HepG2 (cell line): ENCODE measurements around the gene UBB. TPM values are rescaled to one million over a fixed set of nuclear protein-coding genes. Genes with fewer than 3 reads are reported as not detected.

Source experiments
- ADNP ChIP-seq: sonication (generic); formaldehyde crosslinking; IDR thresholded peaks from 2 replicates; pipeline ENCODE4 v1.4.0; 2020; ENCODE audit warnings: missing genetic modification reagents
- GABPB1 ChIP-seq: IDR thresholded peaks from 2 replicates; pipeline ENCODE4 v1.6.1; 2016; ENCODE audit warnings: mild to moderate bottlenecking, missing genetic modification reagents, moderate library complexity, missing compliant biosample characterization
- HOXA7 ChIP-seq: sonication (generic); formaldehyde crosslinking; IDR thresholded peaks from 2 replicates; pipeline ENCODE4 v1.8.1; 2022; ENCODE audit warnings: mild to moderate bottlenecking, missing genetic modification reagents, moderate library complexity
- ISL2 ChIP-seq: sonication (generic); formaldehyde crosslinking; IDR thresholded peaks from 2 replicates; pipeline ENCODE4 v1.5.0; 2020; ENCODE audit warnings: missing genetic modification reagents
- KLF13 ChIP-seq: sonication (generic); formaldehyde crosslinking; IDR thresholded peaks from 2 replicates; pipeline ENCODE4 v1.4.0; 2020; ENCODE audit warnings: mild to moderate bottlenecking, missing genetic modification reagents
- MXD4 ChIP-seq: IDR thresholded peaks from 2 replicates; pipeline ENCODE4 v1.6.1; 2016; ENCODE audit warnings: mild to moderate bottlenecking, missing biosample characterization, missing genetic modification reagents
- NR2F2 ChIP-seq: IDR thresholded peaks from 2 replicates; pipeline ENCODE4 v1.6.1; 2012; ENCODE audit warnings: low read depth, inconsistent platforms, borderline replicate concordance
- NRL ChIP-seq: sonication (generic); formaldehyde crosslinking; IDR thresholded peaks from 2 replicates; pipeline ENCODE4 v1.5.0; 2020; ENCODE audit warnings: missing genetic modification reagents, mild to moderate bottlenecking, moderate library complexity, borderline replicate concordance
- RBFOX2 ChIP-seq: fragments of 200-400 bp; formaldehyde crosslinking; IDR thresholded peaks from 2 replicates; pipeline ENCODE4 v1.6.1; 2017; ENCODE audit warnings: low read depth, mild to moderate bottlenecking, low read length
- RFX3 ChIP-seq: IDR thresholded peaks from 2 replicates; pipeline ENCODE4 v1.6.1; 2016; ENCODE audit warnings: missing biosample characterization, missing genetic modification reagents
- SSRP1 ChIP-seq: IDR thresholded peaks from 2 replicates; pipeline ENCODE4 v1.6.1; 2016; ENCODE audit warnings: control low read depth
- TCF12 ChIP-seq, 2 experiments: fragments of 450-650 bp in 1 of 2; sonication (generic) in 1 of 2; formaldehyde crosslinking in 1 of 2; IDR thresholded peaks; 2 replicates each; pipeline versions ENCODE4 v1.6.1 to v1.8.0; 2017 to 2022; ENCODE audit warnings: antibody characterized with exemption in 1 of 2, mild to moderate bottlenecking in 1 of 2, missing genetic modification reagents in 1 of 2, moderate library complexity in 1 of 2
- WIZ ChIP-seq: sonication (generic); formaldehyde crosslinking; IDR thresholded peaks from 2 replicates; pipeline ENCODE4 v1.5.1; 2020; ENCODE audit warnings: mild to moderate bottlenecking, missing genetic modification reagents
- ZBED4 ChIP-seq: sonication (generic); formaldehyde crosslinking; IDR thresholded peaks from 2 replicates; pipeline ENCODE4 v1.4.0; 2020; ENCODE audit warnings: missing genetic modification reagents, borderline replicate concordance
- ZNF232 ChIP-seq: sonication (generic); formaldehyde crosslinking; IDR thresholded peaks from 2 replicates; pipeline ENCODE4 v1.4.0; 2020; ENCODE audit warnings: missing genetic modification reagents, borderline replicate concordance
- ZNF274 ChIP-seq: sonication (generic); formaldehyde crosslinking; IDR thresholded peaks from 2 replicates; pipeline ENCODE4 v1.5.1; 2020; ENCODE audit warnings: mild to moderate bottlenecking, missing genetic modification reagents
- ZNF343 ChIP-seq: sonication (generic); formaldehyde crosslinking; IDR thresholded peaks from 2 replicates; pipeline ENCODE4 v1.4.0; 2020; ENCODE audit warnings: mild to moderate bottlenecking, missing genetic modification reagents
- ZNF556 ChIP-seq: sonication (generic); formaldehyde crosslinking; IDR thresholded peaks from 2 replicates; pipeline ENCODE4 v1.4.0; 2020; ENCODE audit warnings: mild to moderate bottlenecking, missing genetic modification reagents, borderline replicate concordance
- ZNF569 ChIP-seq: sonication (generic); formaldehyde crosslinking; IDR thresholded peaks from 2 replicates; pipeline ENCODE4 v1.5.0; 2020; ENCODE audit warnings: mild to moderate bottlenecking, missing genetic modification reagents, moderate library complexity, borderline replicate concordance
- ZNF614 ChIP-seq: IDR thresholded peaks from 2 replicates; pipeline ENCODE4 v1.6.1; 2018; ENCODE audit warnings: missing biosample characterization, missing genetic modification reagents, inconsistent platforms, borderline replicate concordance
- ZNF746 ChIP-seq: sonication (generic); formaldehyde crosslinking; IDR thresholded peaks from 2 replicates; pipeline ENCODE4 v1.8.0; 2022; ENCODE audit warnings: mild to moderate bottlenecking, missing genetic modification reagents
- ZNF761 ChIP-seq: sonication (generic); formaldehyde crosslinking; conservative IDR thresholded peaks from 2 replicates; pipeline ENCODE4 v1.4.0; 2020; ENCODE audit warnings: mild to moderate bottlenecking, missing genetic modification reagents
- ZNF839 ChIP-seq: sonication (generic); formaldehyde crosslinking; IDR thresholded peaks from 2 replicates; pipeline ENCODE4 v1.4.0; 2020; ENCODE audit warnings: missing genetic modification reagents, mild to moderate bottlenecking, borderline replicate concordance
- ZSCAN30 ChIP-seq: sonication (generic); formaldehyde crosslinking; IDR thresholded peaks from 2 replicates; pipeline ENCODE4 v1.5.0; 2020; ENCODE audit warnings: mild to moderate bottlenecking, missing genetic modification reagents
- polyA plus RNA-seq, 8 experiments: library from polyadenylated mRNA; depleted of rRNA in 3 of 8; stranded (reverse) in 7 of 8; unstranded in 1 of 8; fragments of >200 nt; fragmentation: Illumina TruSeq in 4 of 8; extraction: Trizol in 4 of 8; gene quantifications; 2 replicates each; pipeline versions ENCODE4 v1.2.1 to v1.2.3, GENCODE V29; 2011 to 2016; ENCODE audit warnings: low read depth in 4 of 8, missing spikeins in 1 of 8, mixed read lengths in 1 of 8; ENCODE audit not compliant: insufficient read depth in 1 of 8
- total RNA-seq, 5 experiments: library from RNA; depleted of rRNA; stranded (reverse); fragments of >200 nt; fragmentation: Illumina TruSeq; extraction: Trizol; gene quantifications; 2 replicates each; pipeline ENCODE4 v1.2.3, GENCODE V29; 2016; ENCODE audit warnings: low read depth in 1 of 5
- TF ChIP-seq, protein P1 (sequence below), 2 experiments: sonication (generic) in 1 of 2; formaldehyde crosslinking in 1 of 2; IDR thresholded peaks; 2 replicates each; pipeline versions ENCODE4 v1.4.0 to v1.6.1; 2018 to 2020; ENCODE audit warnings: missing genetic modification reagents in 2 of 2, borderline replicate concordance in 1 of 2, low read depth in 1 of 2, mild to moderate bottlenecking in 1 of 2, missing biosample characterization in 1 of 2

Gene UBB
- total and polyA plus RNA-seq, 2 of the 13 experiments (the other 11 are each of a cell fraction or from before 2014, with no cell fraction given), result 1,130 to 2,066 TPM

DNA sequence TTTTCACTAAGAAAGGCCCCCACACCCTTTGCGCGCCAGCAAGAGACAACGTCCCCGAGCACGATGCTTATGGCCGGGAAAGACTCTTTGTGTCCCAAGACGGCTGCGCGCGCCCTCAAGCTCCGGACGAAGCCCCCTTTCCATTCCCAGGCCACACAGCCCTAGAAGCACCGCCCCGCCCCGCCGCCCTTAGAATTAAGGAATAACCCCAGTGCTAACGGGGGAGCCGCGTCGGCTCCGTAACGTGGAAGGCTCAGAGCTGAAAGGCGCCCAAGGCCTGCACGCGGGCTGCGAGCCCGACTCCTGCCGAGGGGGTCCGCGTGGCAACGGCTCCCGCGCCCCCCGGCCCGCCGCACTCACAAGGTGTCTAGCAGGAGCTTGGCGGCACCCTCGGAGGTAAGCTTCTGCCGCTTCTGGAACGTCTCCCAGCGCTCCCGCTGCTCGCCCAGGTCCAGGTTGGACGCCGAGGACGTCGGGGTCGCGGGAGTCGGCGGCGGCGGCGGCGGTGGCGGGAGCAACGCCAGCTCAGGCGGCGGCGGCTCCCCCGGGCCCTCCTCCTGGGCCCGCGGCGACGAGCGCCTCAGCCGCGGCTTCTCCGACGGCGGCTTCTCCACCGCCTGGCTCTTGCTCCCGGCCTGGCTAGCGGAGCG lies 28.1 kb upstream of the UBB start (continued):
- TF ChIP-seq ZNF569 (CRISPR knock-in tag) (no peak), TCF12 (IDR thresholded peaks at IDR 0.05) (no peak), TCF12 (CRISPR knock-in tag; IDR thresholded peaks at IDR 0.05) (0 out of 2 replicates have a peak, but pooled peaks have one; percentile 28), ZNF614 (CRISPR knock-in tag) (no peak; the same call in 1 of the 2 replicates), ZNF274 (CRISPR knock-in tag) (peak; percentile 29; the same call in 1 of the 2 replicates), KLF13 (CRISPR knock-in tag) (no peak), ZNF761 (CRISPR knock-in tag) (no peak), WIZ (CRISPR knock-in tag) (0 out of 2 replicates have a peak, but pooled peaks have one; percentile 52), ZBED4 (CRISPR knock-in tag) (no peak), MXD4 (no peak), ZNF746 (CRISPR knock-in tag) (0 out of 2 replicates have a peak, but pooled peaks have one; percentile 43), NR2F2 (no peak), HOXA7 (CRISPR knock-in tag) (no peak), SSRP1 (CRISPR knock-in tag) (no peak), GABPB1 (CRISPR knock-in tag) (peak; percentile 15; the same call in 1 of the 2 replicates), NRL (CRISPR knock-in tag) (peak; percentile 68), RBFOX2 (peak; percentile 87), ZNF343 (peak; percentile 27; the same call in 1 of the 2 replicates), ZSCAN30 (no peak), RFX3 (CRISPR knock-in tag) (no peak), ADNP (CRISPR knock-in tag) (no peak), ZNF232 (no peak), ZNF839 (no peak), ZNF556 (no peak), ISL2 (no peak)
- TF ChIP-seq, protein P1, sequence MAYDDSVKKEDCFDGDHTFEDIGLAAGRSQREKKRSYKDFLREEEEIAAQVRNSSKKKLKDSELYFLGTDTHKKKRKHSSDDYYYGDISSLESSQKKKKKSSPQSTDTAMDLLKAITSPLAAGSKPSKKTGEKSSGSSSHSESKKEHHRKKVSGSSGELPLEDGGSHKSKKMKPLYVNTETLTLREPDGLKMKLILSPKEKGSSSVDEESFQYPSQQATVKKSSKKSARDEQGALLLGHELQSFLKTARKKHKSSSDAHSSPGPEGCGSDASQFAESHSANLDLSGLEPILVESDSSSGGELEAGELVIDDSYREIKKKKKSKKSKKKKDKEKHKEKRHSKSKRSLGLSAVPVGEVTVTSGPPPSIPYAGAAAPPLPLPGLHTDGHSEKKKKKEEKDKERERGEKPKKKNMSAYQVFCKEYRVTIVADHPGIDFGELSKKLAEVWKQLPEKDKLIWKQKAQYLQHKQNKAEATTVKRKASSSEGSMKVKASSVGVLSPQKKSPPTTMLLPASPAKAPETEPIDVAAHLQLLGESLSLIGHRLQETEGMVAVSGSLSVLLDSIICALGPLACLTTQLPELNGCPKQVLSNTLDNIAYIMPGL (CRISPR knock-in tag; IDR thresholded peaks at IDR 0.05; ENCODE audit: borderline replicate concordance in 1 of 2, low read depth in 1 of 2), result peak; percentile 52 to 70; a peak in 2 of 4 replicates
